Measurements from ENCODE around the gene TAOK2.

TAOK2 gene

DNA sequence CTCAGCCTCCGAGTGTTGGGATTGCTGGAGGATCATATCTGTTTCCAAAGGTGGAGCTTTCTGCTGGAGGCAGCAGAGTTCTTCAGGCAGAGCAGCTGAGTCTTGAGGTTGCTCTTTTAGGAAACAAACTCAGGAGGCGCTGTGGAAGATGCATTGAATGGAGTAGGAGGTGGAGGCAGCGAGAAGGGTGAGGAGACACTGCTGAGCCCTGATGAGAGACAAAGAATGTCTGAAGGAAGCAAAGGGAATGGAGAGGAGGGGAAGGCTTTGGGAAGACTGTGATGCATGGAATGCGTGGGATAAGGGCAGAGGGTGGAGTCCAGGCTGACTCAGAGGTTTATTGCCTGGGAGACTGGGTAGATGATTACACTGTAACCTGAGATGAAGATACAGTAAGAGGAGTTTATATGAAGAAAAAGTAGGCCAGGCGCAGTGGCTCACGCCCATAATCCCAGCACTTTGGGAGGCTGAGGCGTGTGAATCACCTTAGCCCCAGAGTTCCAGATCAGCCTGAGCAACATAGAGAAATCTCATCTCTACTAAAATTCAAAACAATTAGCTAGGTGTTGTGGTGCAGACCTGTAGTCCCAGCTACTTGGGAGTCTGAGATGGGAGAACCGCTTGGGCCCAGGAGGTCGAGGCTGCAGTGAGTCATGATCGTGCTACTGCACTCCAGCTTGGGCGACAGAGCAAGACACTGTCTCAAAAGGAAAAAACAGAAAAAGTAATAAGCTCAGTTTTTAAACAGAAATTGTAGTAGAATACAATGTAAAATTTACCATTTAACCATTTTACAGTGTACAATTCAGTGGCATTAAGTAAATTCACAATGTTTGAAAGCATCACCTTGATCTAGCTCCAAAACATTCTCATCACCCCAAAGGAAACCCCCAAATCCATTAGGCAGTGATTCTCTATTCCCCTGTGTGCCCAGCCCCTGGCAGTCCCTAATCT lies 29.5 kb upstream of the TAOK2 start (continued):
- TF ChIP-seq ZNF366 (tag by site-specific recombination; conservative IDR thresholded peaks at IDR 0.05): peak; percentile 97
- no peak for TF ChIP-seq ELK4 (IDR thresholded peaks at IDR 0.05; ENCODE audit: borderline replicate concordance, low read depth, low read length)
- TF ChIP-seq ZNF155 (tag by site-specific recombination; IDR thresholded peaks at IDR 0.05): no peak
- TF ChIP-seq ZNF692 (tag by site-specific recombination; IDR thresholded peaks at IDR 0.05): peak; percentile 75
- TF ChIP-seq, protein P1, sequence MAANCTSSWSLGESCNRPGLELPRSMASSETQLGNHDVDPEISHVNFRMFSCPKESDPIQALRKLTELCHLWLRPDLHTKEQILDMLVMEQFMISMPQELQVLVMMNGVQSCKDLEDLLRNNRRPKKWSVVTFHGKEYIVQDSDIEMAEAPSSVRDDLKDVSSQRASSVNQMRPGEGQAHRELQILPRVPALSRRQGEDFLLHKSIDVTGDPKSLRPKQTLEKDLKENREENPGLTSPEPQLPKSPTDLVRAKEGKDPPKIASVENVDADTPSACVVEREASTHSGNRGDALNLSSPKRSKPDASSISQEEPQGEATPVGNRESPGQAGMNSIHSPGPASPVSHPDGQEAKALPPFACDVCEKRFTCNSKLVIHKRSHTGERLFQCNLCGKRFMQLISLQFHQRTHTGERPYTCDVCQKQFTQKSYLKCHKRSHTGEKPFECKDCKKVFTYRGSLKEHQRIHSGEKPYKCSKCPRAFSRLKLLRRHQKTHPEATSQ (tag by site-specific recombination; IDR thresholded peaks at IDR 0.05): no peak; the same call in 1 of the 2 replicates
- TF ChIP-seq, protein P2, sequence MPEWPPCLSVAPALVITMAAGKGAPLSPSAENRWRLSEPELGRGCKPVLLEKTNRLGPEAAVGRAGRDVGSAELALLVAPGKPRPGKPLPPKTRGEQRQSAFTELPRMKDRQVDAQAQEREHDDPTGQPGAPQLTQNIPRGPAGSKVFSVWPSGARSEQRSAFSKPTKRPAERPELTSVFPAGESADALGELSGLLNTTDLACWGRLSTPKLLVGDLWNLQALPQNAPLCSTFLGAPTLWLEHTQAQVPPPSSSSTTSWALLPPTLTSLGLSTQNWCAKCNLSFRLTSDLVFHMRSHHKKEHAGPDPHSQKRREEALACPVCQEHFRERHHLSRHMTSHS (tag by site-specific recombination; IDR thresholded peaks at IDR 0.05): no peak
- TF ChIP-seq HOXD13 (CRISPR knock-in tag; IDR thresholded peaks at IDR 0.05; ENCODE audit: borderline replicate concordance): peak; percentile 80; the same call in 1 of the 2 replicates
- no peak for TF ChIP-seq ZNF132 (tag by site-specific recombination; IDR thresholded peaks at IDR 0.05; ENCODE audit: borderline replicate concordance)
- no peak for TF ChIP-seq ZNF404 (tag by site-specific recombination; IDR thresholded peaks at IDR 0.05)
- no peak for TF ChIP-seq SCRT1 (tag by site-specific recombination; IDR thresholded peaks at IDR 0.05; ENCODE audit: borderline replicate concordance)
- peak; percentile 17 for TF ChIP-seq ZBTB26 (tag by site-specific recombination; optimal IDR thresholded peaks at IDR 0.05)
- TF ChIP-seq ZBTB1 (tag by site-specific recombination; IDR thresholded peaks at IDR 0.05): no peak
- peak; percentile 98 for TF ChIP-seq EGR2 (tag by site-specific recombination; IDR thresholded peaks at IDR 0.05; ENCODE audit: low read depth)
- TF ChIP-seq, protein P3, sequence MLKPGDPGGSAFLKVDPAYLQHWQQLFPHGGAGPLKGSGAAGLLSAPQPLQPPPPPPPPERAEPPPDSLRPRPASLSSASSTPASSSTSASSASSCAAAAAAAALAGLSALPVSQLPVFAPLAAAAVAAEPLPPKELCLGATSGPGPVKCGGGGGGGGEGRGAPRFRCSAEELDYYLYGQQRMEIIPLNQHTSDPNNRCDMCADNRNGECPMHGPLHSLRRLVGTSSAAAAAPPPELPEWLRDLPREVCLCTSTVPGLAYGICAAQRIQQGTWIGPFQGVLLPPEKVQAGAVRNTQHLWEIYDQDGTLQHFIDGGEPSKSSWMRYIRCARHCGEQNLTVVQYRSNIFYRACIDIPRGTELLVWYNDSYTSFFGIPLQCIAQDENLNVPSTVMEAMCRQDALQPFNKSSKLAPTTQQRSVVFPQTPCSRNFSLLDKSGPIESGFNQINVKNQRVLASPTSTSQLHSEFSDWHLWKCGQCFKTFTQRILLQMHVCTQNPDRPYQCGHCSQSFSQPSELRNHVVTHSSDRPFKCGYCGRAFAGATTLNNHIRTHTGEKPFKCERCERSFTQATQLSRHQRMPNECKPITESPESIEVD (tag by site-specific recombination; IDR thresholded peaks at IDR 0.05): peak; percentile 84
- TF ChIP-seq PRDM10 (tag by site-specific recombination; IDR thresholded peaks at IDR 0.05): peak; percentile 71
- no peak for TF ChIP-seq RBAK (tag by site-specific recombination; IDR thresholded peaks at IDR 0.05)
- TF ChIP-seq ZNF518A (tag by site-specific recombination; conservative IDR thresholded peaks at IDR 0.05; ENCODE audit: low read depth): 0 out of 2 replicates have a peak, but pooled peaks have one; percentile 15
- TF ChIP-seq ZNF112 (tag by site-specific recombination; IDR thresholded peaks at IDR 0.05): no peak
- TF ChIP-seq ZNF791 (tag by site-specific recombination; IDR thresholded peaks at IDR 0.05): no peak

Data from HEK293 (cell line).